ENCODE results near the gene KMT5B. TPM values are rescaled to one million over a fixed set of nuclear protein-coding genes. Genes with fewer than 3 reads are reported as not detected.

KMT5B gene
- total and polyA plus RNA-seq, 2 of the 13 experiments (the other 11 are each of a cell fraction or from before 2014, with no cell fraction given) = 17.6 to 23.7 TPM

GRCh38 chr11:68146010-68146540 is 67.0 kb downstream of the KMT5B start (continued):
- TF ChIP-seq PPARG (CRISPR knock-in tag; conservative IDR thresholded peaks at IDR 0.05) = no peak
- no peak; the same call in 1 of the 2 replicates for TF ChIP-seq ZNF605 (CRISPR knock-in tag; IDR thresholded peaks at IDR 0.05)
- TF ChIP-seq MBNL3 (CRISPR knock-in tag; conservative IDR thresholded peaks at IDR 0.05) = no peak
- TF ChIP-seq ZNF710 (CRISPR knock-in tag; IDR thresholded peaks at IDR 0.05; ENCODE audit: borderline replicate concordance) = 0 out of 2 replicates have a peak, but pooled peaks have one; percentile 9
- TF ChIP-seq ZNF816 (CRISPR knock-in tag; IDR thresholded peaks at IDR 0.05; ENCODE audit: borderline replicate concordance) = no peak
- no peak for TF ChIP-seq ZNF790 (CRISPR knock-in tag; IDR thresholded peaks at IDR 0.05; ENCODE audit: borderline replicate concordance)
- TF ChIP-seq ZNF354B (CRISPR knock-in tag; IDR thresholded peaks at IDR 0.05) = no peak
- TF ChIP-seq TCF7L2 (IDR thresholded peaks at IDR 0.05; ENCODE audit: low read depth, low read length) = no peak
- TF ChIP-seq ZNF646 (CRISPR knock-in tag; IDR thresholded peaks at IDR 0.05) = no peak
- TF ChIP-seq HOXA3 (CRISPR knock-in tag; IDR thresholded peaks at IDR 0.05) = peak; percentile 38; the same call in 1 of the 2 replicates
- no peak for TF ChIP-seq ZNF30 (CRISPR knock-in tag; IDR thresholded peaks at IDR 0.05)
- TF ChIP-seq MIER2 (CRISPR knock-in tag; IDR thresholded peaks at IDR 0.05) = no peak
- TF ChIP-seq TFE3 (CRISPR knock-in tag; IDR thresholded peaks at IDR 0.05) = no peak
- TF ChIP-seq GABPA (IDR thresholded peaks at IDR 0.05; ENCODE audit: low read depth, low read length) = no peak
- TF ChIP-seq GABPA (CRISPR knock-in tag; IDR thresholded peaks at IDR 0.05; ENCODE audit: low read depth) = no peak
- TF ChIP-seq ZBTB10 (CRISPR knock-in tag; IDR thresholded peaks at IDR 0.05; ENCODE audit: borderline replicate concordance) = peak; percentile 67; the same call in 1 of the 2 replicates

Data from HepG2 (cell line).